ENCODE data around the gene TECTA. TPM values are rescaled to one million over a fixed set of nuclear protein-coding genes. Genes with fewer than 3 reads are reported as not detected.
"Not testable (repeated sequence)": the region's sequence is repeated elsewhere in the genome, so short reads cannot be mapped to it uniquely, and the experiment has no call there.

Gene TECTA
- total RNA-seq, 1 experiment from 2014 or later, result not detected

DNA sequence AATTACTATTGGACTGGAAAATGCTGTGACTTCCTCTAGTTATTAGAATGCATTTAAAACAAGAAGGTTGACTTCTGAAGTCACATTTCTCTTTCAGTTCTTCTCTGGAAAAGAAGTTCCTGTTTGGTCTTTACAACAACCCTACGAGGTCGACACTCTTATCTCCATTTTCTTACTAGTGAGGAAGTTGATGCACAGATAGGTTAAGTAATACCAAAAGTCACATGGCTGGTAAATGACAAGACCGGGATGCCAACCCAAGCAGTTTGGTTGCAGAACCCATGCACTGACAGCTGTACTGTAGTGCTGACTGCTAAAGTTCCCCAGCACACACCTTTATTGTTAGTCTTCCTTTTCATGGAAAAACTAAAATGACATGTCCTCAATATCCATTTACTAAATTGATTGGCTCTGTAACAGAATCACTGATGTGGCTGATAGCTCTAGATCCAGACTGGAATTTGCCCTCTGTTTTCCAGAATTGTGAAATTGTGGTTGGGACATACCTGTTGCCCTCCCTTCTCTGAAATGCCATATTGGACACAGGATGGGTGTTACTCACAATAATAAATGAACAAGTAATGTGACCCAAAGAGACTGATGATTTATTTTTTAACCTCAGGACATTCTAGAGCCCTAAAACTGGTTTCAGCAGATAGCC is 9.4 kb upstream of the TECTA start:
- no peak for DNase-seq (ENCODE audit: low spot score)

DNA sequence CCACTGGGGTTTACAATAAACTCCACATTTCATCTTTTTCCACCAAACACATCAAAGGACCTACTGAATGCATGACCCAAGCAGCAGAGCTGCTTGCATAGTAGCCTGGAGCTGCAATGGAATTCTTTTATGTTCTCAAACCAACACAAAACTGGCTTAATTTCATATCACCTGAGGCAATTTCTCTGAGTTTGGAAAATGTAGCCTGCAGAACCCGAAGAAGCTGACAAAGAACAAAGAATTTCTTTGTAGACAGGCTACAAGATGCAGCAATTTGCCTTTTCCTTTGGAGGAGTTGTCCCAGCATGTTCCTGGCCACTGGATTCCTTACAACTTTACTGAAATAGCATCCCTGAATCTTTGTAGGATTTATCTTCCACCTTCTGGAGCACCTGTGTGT is 5.5 kb upstream of the TECTA start:
- DNase-seq (ENCODE audit: low spot score), result no peak

DNA sequence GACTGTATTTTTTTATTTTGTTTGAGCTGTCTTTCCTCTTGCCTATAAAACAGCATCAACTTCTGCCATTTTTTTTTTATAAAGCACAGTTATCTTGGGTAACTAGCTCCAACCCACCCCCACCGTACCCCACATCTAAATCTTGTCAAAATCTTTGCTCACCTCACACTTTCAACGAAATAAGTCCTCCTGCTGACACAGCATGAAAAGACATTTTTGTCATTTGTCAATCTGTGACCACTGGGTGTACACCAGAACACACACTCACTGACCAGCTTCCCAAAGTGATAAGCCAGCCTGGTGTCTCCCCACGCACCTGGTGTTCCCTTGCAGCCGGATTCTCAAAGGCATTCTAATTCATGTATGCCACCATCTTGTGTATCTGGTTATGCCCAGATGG is 1.7 kb upstream of the TECTA start:
- no peak for DNase-seq (ENCODE audit: low spot score)

DNA sequence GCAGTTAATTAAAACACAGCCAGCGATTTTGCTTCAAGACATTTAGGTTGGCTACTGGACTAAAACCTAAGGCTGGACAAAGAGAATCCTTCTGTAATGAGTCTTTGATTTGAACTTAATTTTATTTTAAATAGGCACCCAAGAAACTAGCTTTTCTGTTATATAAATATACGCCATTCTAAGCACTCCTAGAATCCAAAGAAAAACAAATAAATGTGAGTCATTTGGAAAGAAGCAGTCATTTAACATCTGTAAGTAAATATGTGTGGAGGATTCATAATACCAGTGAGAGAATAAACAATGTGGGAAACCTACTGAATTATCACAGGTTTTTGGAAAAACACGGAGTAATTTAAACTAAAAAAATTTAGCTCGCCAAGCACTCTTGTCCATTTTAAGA is 1.2 kb upstream of the TECTA start:
- DNase-seq (ENCODE audit: low spot score), result no peak

GRCh38 chr11:121104312-121104762 is 3.3 kb downstream of the TECTA start:
- no peak for DNase-seq (ENCODE audit: low spot score)

- no peak for DNase-seq (ENCODE audit: low spot score)
Measured at GRCh38 chr11:121105063-121105480, 4.0 kb downstream of the TECTA start.

DNA sequence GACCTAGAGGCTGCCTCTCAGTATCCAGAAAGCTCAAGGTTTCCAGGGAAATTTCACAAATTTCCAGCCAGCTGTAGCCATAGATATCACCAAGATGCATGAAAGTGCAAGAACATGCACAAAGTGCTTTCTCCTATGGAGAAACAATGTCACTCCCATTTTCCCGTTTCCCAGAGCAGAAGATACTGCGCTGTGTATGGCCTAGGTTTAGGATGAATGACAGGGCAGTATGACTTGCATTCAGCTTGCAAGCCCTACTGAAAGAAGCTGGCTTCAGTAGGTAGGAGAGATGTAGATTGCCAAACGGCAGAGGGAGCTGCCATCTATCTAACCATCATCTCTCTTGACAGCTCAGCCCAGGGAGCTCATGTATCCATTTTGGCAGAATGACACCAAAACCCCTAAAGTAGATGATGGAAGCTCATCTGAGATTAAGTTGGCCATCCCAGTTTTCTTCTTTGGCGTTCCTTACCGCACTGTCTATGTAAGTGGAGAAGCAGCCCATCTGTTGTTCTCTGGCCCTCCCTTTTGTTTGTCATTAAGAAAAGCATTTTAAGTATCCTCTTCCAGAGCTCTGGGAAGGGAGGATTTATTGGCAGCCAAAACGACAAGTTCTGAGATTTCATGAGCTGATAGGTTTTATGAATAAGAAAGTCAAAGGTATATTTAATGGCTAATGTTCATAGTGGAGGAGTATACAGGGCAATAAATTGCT is 4.6 kb downstream of the TECTA start:
- DNase-seq (ENCODE audit: low spot score), result peak; percentile 12

GRCh38 chr11:121106812-121107211 is 5.8 kb downstream of the TECTA start:
- DNase-seq (ENCODE audit: low spot score), result no peak

DNA sequence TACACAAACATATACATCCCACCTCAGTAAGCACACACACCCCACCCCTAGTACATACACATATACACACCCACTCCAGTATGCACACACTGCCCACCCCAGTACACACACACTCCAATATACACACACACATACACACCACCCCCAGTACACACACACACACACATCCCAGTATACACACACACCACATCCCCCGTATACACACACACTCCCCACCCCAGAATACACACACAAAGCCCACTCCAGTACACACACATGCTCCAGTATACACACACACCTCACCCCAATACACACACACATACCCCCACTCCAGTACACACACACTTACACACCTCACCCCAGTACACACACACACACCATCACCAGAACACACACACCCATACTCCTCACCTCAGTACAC is 7.4 kb downstream of the TECTA start:
- no peak for DNase-seq (ENCODE audit: low spot score)

- DNase-seq (ENCODE audit: low spot score), result no peak
Measured at GRCh38 chr11:121109471-121109870, 8.4 kb downstream of the TECTA start.

- DNase-seq (ENCODE audit: low spot score), result no peak
Measured at GRCh38 chr11:121109916-121110586, 9.0 kb downstream of the TECTA start.

- DNase-seq (ENCODE audit: low spot score), result no peak
Measured at GRCh38 chr11:121110871-121111724, 10.1 kb downstream of the TECTA start.

DNA sequence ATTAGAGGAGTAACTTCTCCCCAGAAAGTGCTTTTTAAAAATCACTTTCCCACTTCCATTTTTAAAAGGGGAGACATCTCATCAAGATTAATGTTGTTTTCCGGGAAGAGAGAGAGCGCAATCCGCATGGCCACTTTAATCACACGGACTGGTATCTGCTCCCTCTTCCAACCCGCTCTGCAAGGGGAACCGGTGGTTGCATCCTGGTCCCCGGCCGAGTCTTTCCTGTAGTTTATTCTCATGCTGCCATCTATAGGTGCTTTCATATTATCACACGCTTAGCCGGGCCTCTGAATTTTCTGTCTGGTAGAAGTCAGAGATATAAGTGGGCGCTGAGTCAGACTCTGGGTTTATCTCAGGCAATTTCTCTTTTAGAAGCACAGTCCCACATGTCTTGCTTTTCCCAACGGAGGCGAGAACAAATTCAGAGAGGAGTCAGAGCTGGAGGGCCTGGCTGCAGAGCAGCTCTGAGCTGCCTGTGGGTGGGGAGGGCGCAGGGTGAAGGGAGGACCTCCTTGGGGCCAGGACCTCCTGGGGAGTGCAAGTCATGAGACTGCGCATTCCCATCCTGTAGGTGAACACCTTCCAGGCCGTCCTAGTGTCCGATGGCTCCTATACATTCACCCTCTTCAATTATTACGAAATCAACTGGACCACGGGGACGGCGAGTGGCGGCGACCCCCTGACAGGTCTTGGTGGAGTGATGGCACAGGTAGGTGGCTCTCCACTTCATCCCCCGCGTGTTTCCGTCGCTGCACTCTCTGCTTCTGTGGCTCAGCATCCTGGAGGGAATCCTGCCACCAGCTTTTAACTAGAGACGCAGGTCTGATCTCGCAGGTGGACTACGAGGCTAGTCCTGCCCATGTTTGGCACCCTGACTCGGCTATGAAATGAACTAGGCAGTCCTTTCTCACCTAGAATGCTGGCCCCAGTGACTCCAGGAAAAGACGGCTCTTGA is 11.7 kb downstream of the TECTA start:
- peak; percentile 84 for DNase-seq (ENCODE audit: low spot score)

GRCh38 chr11:121113611-121114010 is 12.6 kb downstream of the TECTA start:
- DNase-seq (ENCODE audit: low spot score), result no peak

- DNase-seq (ENCODE audit: low spot score), result not testable (repeated sequence)
Measured at GRCh38 chr11:121115024-121115423, 14.0 kb downstream of the TECTA start.

- no peak for DNase-seq (ENCODE audit: low spot score)
Measured at GRCh38 chr11:121117788-121118187, 16.7 kb downstream of the TECTA start.

GRCh38 chr11:121119440-121119839 is 18.4 kb downstream of the TECTA start:
- peak; percentile 26 for DNase-seq (ENCODE audit: low spot score)

DNA sequence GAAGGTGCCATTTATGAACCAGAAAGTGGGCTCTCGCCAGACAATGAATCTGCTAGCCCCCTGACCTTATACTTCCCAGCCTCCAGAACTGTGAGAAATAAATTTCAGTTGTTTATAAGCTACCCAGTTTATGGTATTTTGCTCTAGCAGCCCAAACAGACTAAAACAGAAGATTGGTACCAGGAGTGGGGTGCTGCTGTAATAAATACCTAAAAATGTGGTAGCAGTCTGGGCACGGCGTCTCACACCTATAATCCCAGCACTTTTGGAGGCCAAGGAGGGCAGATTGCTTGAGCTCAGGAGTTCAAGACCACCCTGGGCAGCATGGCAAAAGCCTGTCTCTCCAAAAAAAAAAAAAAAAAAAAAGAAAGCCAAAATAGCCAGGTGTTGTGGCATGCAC is 21.3 kb downstream of the TECTA start:
- no peak for DNase-seq (ENCODE audit: low spot score)

- DNase-seq (ENCODE audit: low spot score), result no peak
Measured at GRCh38 chr11:121123496-121124069, 22.5 kb downstream of the TECTA start.

- no peak for DNase-seq (ENCODE audit: low spot score)
Measured at GRCh38 chr11:121127809-121128208, 26.8 kb downstream of the TECTA start.
